ENCODE results near the gene FAM210B. TPM values are rescaled to one million over a fixed set of nuclear protein-coding genes. Genes with fewer than 3 reads are reported as not detected.
"Not testable (repeated sequence)": the region's sequence is repeated elsewhere in the genome, so short reads cannot be mapped to it uniquely, and the experiment has no call there.

Gene FAM210B
- total RNA-seq, 1 donor from 2014 or later, result 17.9 TPM

DNA sequence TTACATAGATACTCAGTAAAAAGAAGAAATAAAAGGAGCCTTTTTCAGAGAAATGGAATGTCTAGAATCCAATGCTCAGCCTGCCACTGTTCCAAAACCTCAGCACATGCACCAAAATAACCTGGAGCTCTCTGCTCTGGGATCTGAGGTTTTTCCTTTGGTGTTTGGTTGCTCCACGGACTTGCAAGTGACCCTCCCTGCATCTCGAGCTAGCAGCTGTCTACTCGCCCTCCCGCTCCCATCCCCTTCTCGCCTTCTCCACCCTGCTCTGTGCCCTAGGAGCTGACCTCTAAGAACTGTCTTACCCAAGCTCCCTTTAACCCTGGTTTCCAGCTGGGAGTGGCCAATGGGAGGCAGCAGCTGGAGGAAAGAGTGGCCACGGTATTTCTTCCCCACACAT is 35.1 kb upstream of the FAM210B start:
- H3K9me3 ChIP-seq, result no peaks in the 10 kb centered on the region
- intact Hi-C loops (cut with DNase I), result no loop called here
- H3K27me3 ChIP-seq, result no peaks in the 10 kb centered on the region
- no peak overlapping the region for H3K27ac ChIP-seq
- TF ChIP-seq, protein P1, sequence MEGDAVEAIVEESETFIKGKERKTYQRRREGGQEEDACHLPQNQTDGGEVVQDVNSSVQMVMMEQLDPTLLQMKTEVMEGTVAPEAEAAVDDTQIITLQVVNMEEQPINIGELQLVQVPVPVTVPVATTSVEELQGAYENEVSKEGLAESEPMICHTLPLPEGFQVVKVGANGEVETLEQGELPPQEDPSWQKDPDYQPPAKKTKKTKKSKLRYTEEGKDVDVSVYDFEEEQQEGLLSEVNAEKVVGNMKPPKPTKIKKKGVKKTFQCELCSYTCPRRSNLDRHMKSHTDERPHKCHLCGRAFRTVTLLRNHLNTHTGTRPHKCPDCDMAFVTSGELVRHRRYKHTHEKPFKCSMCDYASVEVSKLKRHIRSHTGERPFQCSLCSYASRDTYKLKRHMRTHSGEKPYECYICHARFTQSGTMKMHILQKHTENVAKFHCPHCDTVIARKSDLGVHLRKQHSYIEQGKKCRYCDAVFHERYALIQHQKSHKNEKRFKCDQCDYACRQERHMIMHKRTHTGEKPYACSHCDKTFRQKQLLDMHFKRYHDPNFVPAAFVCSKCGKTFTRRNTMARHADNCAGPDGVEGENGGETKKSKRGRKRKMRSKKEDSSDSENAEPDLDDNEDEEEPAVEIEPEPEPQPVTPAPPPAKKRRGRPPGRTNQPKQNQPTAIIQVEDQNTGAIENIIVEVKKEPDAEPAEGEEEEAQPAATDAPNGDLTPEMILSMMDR (IDR thresholded peaks at IDR 0.05), result no peak
- H3K36me3 ChIP-seq, result no peaks in the 10 kb centered on the region
- no peak for DNase-seq (ENCODE audit: low spot score in 2 of 2)
- H3K4me3 ChIP-seq, result no peak overlapping the region
- no peaks in the 10 kb centered on the region for H3K4me1 ChIP-seq

- intact Hi-C loops (cut with DNase I), result no loop called here
- no peak for DNase-seq (ENCODE audit: low spot score in 2 of 2)
Observed at GRCh38 chr20:56324806-56325205, 34.0 kb upstream of the FAM210B start.

DNA sequence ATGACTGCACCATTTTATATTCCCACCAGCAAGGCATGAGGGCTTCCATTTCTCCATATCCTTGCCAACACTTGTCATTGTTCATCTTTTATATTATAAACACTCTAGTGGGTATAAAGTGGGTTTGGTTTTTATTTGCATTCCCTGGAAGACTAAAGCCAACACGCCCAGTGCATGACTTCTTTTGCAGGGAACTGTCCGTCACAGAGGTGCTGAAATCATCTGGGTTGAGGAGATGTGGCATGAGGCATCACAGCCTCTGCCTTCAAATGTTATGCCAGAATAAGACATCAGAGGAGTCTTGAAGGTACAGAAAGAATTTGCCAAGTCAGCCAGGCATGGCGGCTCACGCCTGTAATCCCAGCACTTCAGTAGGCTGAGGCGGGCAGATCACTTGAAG is 29.9 kb upstream of the FAM210B start:
- intact Hi-C loops (cut with DNase I), result no loop called here
- no peaks in the 10 kb centered on the region for H3K9me3 ChIP-seq
- TF ChIP-seq, protein P1 (IDR thresholded peaks at IDR 0.05), result no peak

More at GRCh38 chr20:56324806-56325205, 34.0 kb upstream of the FAM210B start:
- TF ChIP-seq, protein P1 (IDR thresholded peaks at IDR 0.05), result no peak
- no peak overlapping the region for H3K4me3 ChIP-seq
- no peaks in the 10 kb centered on the region for H3K36me3 ChIP-seq
- H3K9me3 ChIP-seq, result no peaks in the 10 kb centered on the region
- H3K27me3 ChIP-seq, result no peaks in the 10 kb centered on the region
- no peak overlapping the region for H3K27ac ChIP-seq
- no peaks in the 10 kb centered on the region for H3K4me1 ChIP-seq

DNA sequence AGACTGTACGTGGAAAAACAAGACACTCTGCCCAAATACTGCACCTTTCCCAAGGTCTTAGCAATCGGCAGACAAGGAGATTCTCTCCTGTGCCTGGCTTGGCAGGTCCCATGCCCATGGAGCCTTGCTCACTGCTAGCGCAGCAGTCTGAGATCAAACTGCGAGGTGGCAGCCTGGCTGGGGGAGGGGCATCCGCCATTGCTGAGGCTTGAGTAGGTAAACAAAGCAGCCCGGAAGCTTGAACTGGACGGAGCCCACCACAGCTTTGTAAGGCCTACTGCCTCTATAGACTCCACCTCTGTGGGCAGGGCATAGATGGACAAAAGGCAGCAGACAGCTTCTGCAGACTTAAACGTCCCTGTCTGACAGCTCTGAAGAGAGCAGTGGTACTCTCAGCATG is 22.1 kb upstream of the FAM210B start:
- H3K4me3 ChIP-seq; H3K4me1 ChIP-seq; DNase-seq (ENCODE audit: low spot score in 2 of 2); intact Hi-C loops (cut with DNase I); H3K27ac ChIP-seq; H3K27me3 ChIP-seq; H3K9me3 ChIP-seq; H3K36me3 ChIP-seq: not testable (repeated sequence)

More for the DNA sequence above, 29.9 kb upstream of the FAM210B start:
- Histone ChIP-seq H3K27ac (no peak overlapping the region), H3K4me1 (no peaks in the 10 kb centered on the region), H3K27me3 (no peaks in the 10 kb centered on the region), H3K4me3 (no peak overlapping the region), H3K36me3 (no peaks in the 10 kb centered on the region)
- no peak for DNase-seq (ENCODE audit: low spot score in 2 of 2)

- no peak overlapping the region for H3K27ac ChIP-seq
- H3K4me1 ChIP-seq, result no peaks in the 10 kb centered on the region
- DNase-seq (ENCODE audit: low spot score in 2 of 2), result no peak
- no peaks in the 10 kb centered on the region for H3K36me3 ChIP-seq
- no peaks in the 10 kb centered on the region for H3K9me3 ChIP-seq
- intact Hi-C loops (cut with DNase I), result no loop called here
- H3K27me3 ChIP-seq, result no peaks in the 10 kb centered on the region
- H3K4me3 ChIP-seq, result no peak overlapping the region
- TF ChIP-seq, protein P1 (IDR thresholded peaks at IDR 0.05), result no peak
Observed at GRCh38 chr20:56342783-56343182, 16.0 kb upstream of the FAM210B start.

- Histone ChIP-seq H3K4me1 (no peaks in the 10 kb centered on the region), H3K4me3 (no peak overlapping the region), H3K9me3 (no peaks in the 10 kb centered on the region), H3K36me3 (no peaks in the 10 kb centered on the region), H3K27me3 (no peaks in the 10 kb centered on the region), H3K27ac (no peak overlapping the region)
- intact Hi-C loops (cut with DNase I), result no loop called here
- TF ChIP-seq, protein P1 (IDR thresholded peaks at IDR 0.05), result peak in 2 of 3 experiments; percentile 5 to 33
- DNase-seq (ENCODE audit: low spot score in 2 of 2), result no peak
Observed at GRCh38 chr20:56343861-56344381, 14.9 kb upstream of the FAM210B start.

Measured in ascending aorta (tissue), 2 donors.